HG02571 (cell line): ENCODE measurements around the gene ZNF609.
"Not testable (repeated sequence)": the region's sequence is repeated elsewhere in the genome, so short reads cannot be mapped to it uniquely, and the experiment has no call there.

ENCODE experiments used
- ATAC-seq: cut with Tn5 transposase; IDR thresholded peaks from one replicate; pipeline ENCODE4 v1.9.1; 2021; ENCODE audit warnings: mild to moderate bottlenecking, moderate library complexity; ENCODE audit not compliant: unreplicated experiment

The ZNF609 gene

GRCh38 chr15:64456634-64457108, 3.7 kb upstream of the ZNF609 start:
- ATAC-seq, result no peak

- ATAC-seq, result no peak
Measured at GRCh38 chr15:64459066-64459781, 1.2 kb upstream of the ZNF609 start.

GRCh38 chr15:64460724-64461720, 644 bp downstream of the ZNF609 start:
- no peak for ATAC-seq

GRCh38 chr15:64461721-64462162, 1.4 kb downstream of the ZNF609 start:
- no peak for ATAC-seq

- no peak for ATAC-seq
Measured at GRCh38 chr15:64462492-64462891, 2.1 kb downstream of the ZNF609 start.

- ATAC-seq, result no peak
Measured at GRCh38 chr15:64464276-64465005, 4.1 kb downstream of the ZNF609 start.

GRCh38 chr15:64466408-64467141, 6.2 kb downstream of the ZNF609 start:
- no peak for ATAC-seq

- ATAC-seq, result no peak
Measured at GRCh38 chr15:64472161-64472560, 11.8 kb downstream of the ZNF609 start.

GRCh38 chr15:64474846-64475245, 14.5 kb downstream of the ZNF609 start:
- ATAC-seq, result no peak

- ATAC-seq, result no peak
Measured at GRCh38 chr15:64476550-64476949, 16.2 kb downstream of the ZNF609 start.

- ATAC-seq, result no peak
Measured at GRCh38 chr15:64478863-64479262, 18.5 kb downstream of the ZNF609 start.

- no peak for ATAC-seq
Measured at GRCh38 chr15:64480891-64481290, 20.5 kb downstream of the ZNF609 start.

- no peak for ATAC-seq
Measured at GRCh38 chr15:64483749-64484148, 23.4 kb downstream of the ZNF609 start.

GRCh38 chr15:64485796-64486195, 25.4 kb downstream of the ZNF609 start:
- ATAC-seq, result no peak

- ATAC-seq, result no peak
Measured at GRCh38 chr15:64490598-64491259, 30.4 kb downstream of the ZNF609 start.

GRCh38 chr15:64493641-64494040, 33.3 kb downstream of the ZNF609 start:
- no peak for ATAC-seq

GRCh38 chr15:64495968-64496367, 35.6 kb downstream of the ZNF609 start:
- ATAC-seq, result not testable (repeated sequence)

GRCh38 chr15:64500695-64501395, 40.5 kb downstream of the ZNF609 start:
- no peak for ATAC-seq

GRCh38 chr15:64501396-64501715, 41.0 kb downstream of the ZNF609 start:
- no peak for ATAC-seq
